Measurements from ENCODE around the gene MAPK8IP2.
"Not testable (repeated sequence)": the region's sequence is repeated elsewhere in the genome, so short reads cannot be mapped to it uniquely, and the experiment has no call there.

MAPK8IP2 gene

DNA sequence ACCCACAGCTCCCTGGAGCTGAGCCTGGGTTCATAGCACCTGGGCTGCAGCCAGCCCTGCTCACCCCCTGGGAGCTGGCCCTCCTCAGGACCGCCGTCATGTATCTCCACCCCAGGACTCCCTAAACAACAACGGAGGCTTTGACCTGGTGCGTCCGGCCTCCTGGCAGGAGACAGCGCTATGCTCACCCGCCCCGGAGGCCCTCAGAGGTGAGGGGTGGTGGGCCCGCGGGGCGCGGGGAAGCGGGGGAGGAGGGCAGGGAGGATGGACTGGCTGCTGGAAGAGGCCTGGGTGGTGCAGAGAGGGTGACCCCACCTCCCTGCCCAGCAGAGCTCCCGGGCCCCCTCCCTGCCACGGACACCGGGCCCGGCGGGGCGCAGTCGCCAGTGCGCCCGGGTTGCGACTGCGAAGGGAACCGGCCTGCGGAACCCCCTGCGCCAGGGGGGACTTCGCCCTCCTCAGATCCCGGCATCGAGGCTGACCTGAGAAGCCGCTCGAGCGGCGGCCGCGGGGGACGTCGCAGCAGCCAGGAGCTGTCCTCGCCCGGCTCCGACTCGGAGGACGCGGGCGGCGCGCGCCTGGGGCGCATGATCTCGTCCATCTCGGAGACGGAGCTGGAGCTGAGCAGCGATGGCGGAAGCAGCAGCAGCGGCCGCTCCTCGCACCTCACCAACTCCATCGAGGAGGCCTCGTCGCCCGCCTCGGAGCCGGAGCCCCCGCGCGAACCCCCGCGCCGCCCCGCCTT is 3.1 kb downstream of the MAPK8IP2 start:
- H3K36me3 ChIP-seq (ENCODE audit: insufficient read depth, low read length): no peaks in the 10 kb centered on the region
- no peaks in the 10 kb centered on the region for H3K9me3 ChIP-seq (replicated peaks; ENCODE audit: low read length)
- no peaks in the 10 kb centered on the region for H3K4me1 ChIP-seq (ENCODE audit: control insufficient read depth, insufficient read depth, low read length)
- H3K27me3 ChIP-seq (ENCODE audit: control insufficient read depth, insufficient read depth, low read length): peaks cover 62% of the 10 kb centered on the region
- no peak overlapping the region for H3K4me2 ChIP-seq (ENCODE audit: low read length)
- no peak overlapping the region for H3K4me3 ChIP-seq (ENCODE audit: low read length)
- H3K9ac ChIP-seq (ENCODE audit: low read depth, low read length): no peak overlapping the region

GRCh38 chr22:50604256-50605001 is 3.8 kb downstream of the MAPK8IP2 start:
- Histone ChIP-seq H3K4me2 (ENCODE audit: low read length) (no peak overlapping the region), H3K4me1 (ENCODE audit: control insufficient read depth, insufficient read depth, low read length) (no peaks in the 10 kb centered on the region), H3K4me3 (ENCODE audit: low read length) (no peak overlapping the region), H3K9ac (ENCODE audit: low read depth, low read length) (no peak overlapping the region), H3K27me3 (ENCODE audit: control insufficient read depth, insufficient read depth, low read length) (peaks cover 69% of the 10 kb centered on the region), H3K9me3 (replicated peaks; ENCODE audit: low read length) (no peaks in the 10 kb centered on the region), H3K36me3 (ENCODE audit: insufficient read depth, low read length) (no peaks in the 10 kb centered on the region)

DNA sequence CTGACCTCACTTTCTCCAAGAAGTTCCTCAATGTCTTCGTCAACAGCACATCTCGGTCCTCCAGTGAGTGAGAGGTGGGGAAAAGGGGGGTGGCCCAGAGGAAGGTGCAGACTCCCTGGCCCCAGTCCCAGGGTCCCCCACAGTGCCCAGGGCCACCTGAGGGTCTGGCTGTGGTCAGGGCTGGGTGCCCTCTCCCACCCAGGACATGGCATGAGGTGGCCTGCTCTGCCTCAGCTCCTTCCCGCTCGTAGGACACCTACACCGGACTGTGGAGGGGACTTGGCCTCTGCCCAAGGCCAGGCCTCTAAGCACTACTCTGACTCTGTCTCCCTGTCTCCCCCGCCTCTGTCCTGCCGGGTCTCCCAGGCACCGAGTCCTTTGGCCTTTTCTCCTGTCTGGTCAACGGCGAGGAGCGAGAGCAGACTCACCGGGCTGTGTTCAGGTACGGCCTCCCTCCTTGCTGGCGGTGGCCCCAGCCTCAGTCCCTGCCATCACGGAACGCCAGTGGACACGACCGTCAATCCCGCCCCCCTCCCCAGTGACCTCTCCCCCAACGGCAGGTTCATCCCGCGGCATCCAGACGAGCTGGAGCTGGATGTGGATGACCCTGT is 4.5 kb downstream of the MAPK8IP2 start:
- Histone ChIP-seq H3K9me3 (replicated peaks; ENCODE audit: low read length) (no peaks in the 10 kb centered on the region), H3K36me3 (ENCODE audit: insufficient read depth, low read length) (no peaks in the 10 kb centered on the region), H3K4me2 (ENCODE audit: low read length) (no peak overlapping the region), H3K4me1 (ENCODE audit: control insufficient read depth, insufficient read depth, low read length) (no peaks in the 10 kb centered on the region), H3K4me3 (ENCODE audit: low read length) (no peak overlapping the region), H3K27me3 (ENCODE audit: control insufficient read depth, insufficient read depth, low read length) (peaks cover 72% of the 10 kb centered on the region), H3K9ac (ENCODE audit: low read depth, low read length) (no peak overlapping the region)

DNA sequence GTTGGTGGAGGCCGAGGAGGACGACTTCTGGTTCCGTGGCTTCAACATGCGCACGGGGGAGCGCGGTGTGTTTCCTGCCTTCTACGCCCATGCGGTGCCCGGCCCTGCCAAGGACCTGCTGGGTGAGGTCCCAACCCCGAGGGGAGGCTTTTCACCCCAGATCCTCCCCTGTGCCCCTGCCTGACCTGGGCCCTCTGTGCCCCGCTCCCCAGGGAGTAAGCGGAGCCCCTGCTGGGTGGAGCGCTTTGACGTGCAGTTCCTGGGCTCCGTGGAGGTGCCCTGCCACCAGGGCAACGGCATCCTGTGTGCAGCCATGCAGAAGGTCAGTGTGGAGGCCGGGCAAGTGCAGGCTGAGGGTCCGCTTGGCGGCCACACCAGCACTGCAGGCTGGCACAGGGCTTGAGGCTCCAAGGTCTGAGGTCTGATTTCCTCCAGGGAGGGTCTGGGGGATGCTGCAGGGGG is 5.1 kb downstream of the MAPK8IP2 start:
- Histone ChIP-seq H3K27me3 (ENCODE audit: control insufficient read depth, insufficient read depth, low read length) (peaks cover 78% of the 10 kb centered on the region), H3K36me3 (ENCODE audit: insufficient read depth, low read length) (no peaks in the 10 kb centered on the region)

DNA sequence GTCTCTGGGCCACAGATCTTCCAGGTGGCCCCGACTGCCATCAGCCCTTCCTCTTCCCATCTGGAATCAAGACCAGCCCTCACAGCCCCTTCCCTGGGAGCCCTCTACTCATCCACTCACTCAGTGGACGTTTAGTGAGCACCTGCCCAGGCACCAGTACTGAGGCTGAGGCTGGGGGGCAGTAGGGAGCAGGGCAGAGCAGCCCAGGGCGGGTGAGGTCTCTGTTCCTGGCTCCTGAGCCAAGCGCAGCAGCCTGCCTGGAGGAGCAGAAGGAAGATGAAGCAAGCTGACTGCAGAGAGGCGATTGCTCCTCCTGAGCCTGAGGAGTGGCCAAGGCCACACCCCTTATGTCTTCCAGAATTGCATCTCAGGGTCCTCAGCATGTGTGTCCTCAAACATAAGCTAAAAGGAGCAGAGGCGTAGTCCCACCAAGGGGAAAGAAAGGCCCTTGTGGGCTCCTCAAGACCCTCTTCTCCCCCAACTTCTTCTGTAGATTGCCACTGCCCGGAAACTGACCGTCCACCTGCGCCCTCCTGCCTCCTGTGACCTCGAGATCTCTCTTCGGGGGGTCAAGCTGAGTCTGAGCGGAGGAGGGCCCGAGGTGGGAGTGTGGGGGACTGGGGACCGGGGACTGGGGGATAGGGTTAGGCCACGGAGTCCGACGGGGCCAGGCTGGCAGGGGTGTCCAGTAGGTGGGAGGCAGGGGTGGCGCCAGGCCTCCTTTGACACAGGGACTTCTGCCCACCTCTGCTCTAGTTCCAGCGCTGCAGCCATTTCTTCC is 5.8 kb downstream of the MAPK8IP2 start:
- Histone ChIP-seq H3K9ac (ENCODE audit: low read depth, low read length) (no peak overlapping the region), H3K4me1 (ENCODE audit: control insufficient read depth, insufficient read depth, low read length) (no peaks in the 10 kb centered on the region), H3K27me3 (ENCODE audit: control insufficient read depth, insufficient read depth, low read length) (peaks cover 77% of the 10 kb centered on the region), H3K9me3 (replicated peaks; ENCODE audit: low read length) (no peaks in the 10 kb centered on the region), H3K4me2 (ENCODE audit: low read length) (no peak overlapping the region), H3K4me3 (ENCODE audit: low read length) (no peak overlapping the region), H3K36me3 (ENCODE audit: insufficient read depth, low read length) (no peaks in the 10 kb centered on the region)

More for the DNA sequence above, 5.1 kb downstream of the MAPK8IP2 start:
- no peaks in the 10 kb centered on the region for H3K9me3 ChIP-seq (replicated peaks; ENCODE audit: low read length)
- no peak overlapping the region for H3K4me3 ChIP-seq (ENCODE audit: low read length)
- H3K4me1 ChIP-seq (ENCODE audit: control insufficient read depth, insufficient read depth, low read length): no peaks in the 10 kb centered on the region
- no peak overlapping the region for H3K4me2 ChIP-seq (ENCODE audit: low read length)
- H3K9ac ChIP-seq (ENCODE audit: low read depth, low read length): no peak overlapping the region

GRCh38 chr22:50606946-50607658 is 6.5 kb downstream of the MAPK8IP2 start:
- Histone ChIP-seq H3K9me3 (replicated peaks; ENCODE audit: low read length) (no peaks in the 10 kb centered on the region), H3K4me3 (ENCODE audit: low read length) (no peak overlapping the region), H3K36me3 (ENCODE audit: insufficient read depth, low read length) (no peaks in the 10 kb centered on the region), H3K4me2 (ENCODE audit: low read length) (no peak overlapping the region), H3K27me3 (ENCODE audit: control insufficient read depth, insufficient read depth, low read length) (peaks cover 71% of the 10 kb centered on the region), H3K4me1 (ENCODE audit: control insufficient read depth, insufficient read depth, low read length) (no peaks in the 10 kb centered on the region), H3K9ac (ENCODE audit: low read depth, low read length) (no peak overlapping the region)

- no peak overlapping the region for H3K4me3 ChIP-seq (ENCODE audit: low read length)
- no peaks in the 10 kb centered on the region for H3K4me1 ChIP-seq (ENCODE audit: control insufficient read depth, insufficient read depth, low read length)
- no peaks in the 10 kb centered on the region for H3K36me3 ChIP-seq (ENCODE audit: insufficient read depth, low read length)
- no peak overlapping the region for H3K4me2 ChIP-seq (ENCODE audit: low read length)
- H3K9me3 ChIP-seq (replicated peaks; ENCODE audit: low read length): no peaks in the 10 kb centered on the region
- H3K27me3 ChIP-seq (ENCODE audit: control insufficient read depth, insufficient read depth, low read length): peaks cover 69% of the 10 kb centered on the region
- H3K9ac ChIP-seq (ENCODE audit: low read depth, low read length): no peak overlapping the region
These were observed 7.0 kb downstream of the MAPK8IP2 start for GRCh38 chr22:50607659-50608020.

GRCh38 chr22:50608058-50608840 is 7.7 kb downstream of the MAPK8IP2 start:
- not testable (repeated sequence) for H3K4me1 ChIP-seq (ENCODE audit: control insufficient read depth, insufficient read depth, low read length); H3K4me2 ChIP-seq (ENCODE audit: low read length); H3K9me3 ChIP-seq (replicated peaks; ENCODE audit: low read length); H3K36me3 ChIP-seq (ENCODE audit: insufficient read depth, low read length); H3K9ac ChIP-seq (ENCODE audit: low read depth, low read length); H3K4me3 ChIP-seq (ENCODE audit: low read length)
- peaks cover 68% of the 10 kb centered on the region for H3K27me3 ChIP-seq (ENCODE audit: control insufficient read depth, insufficient read depth, low read length)

GRCh38 chr22:50608996-50609395 is 8.4 kb downstream of the MAPK8IP2 start:
- Histone ChIP-seq H3K4me1 (ENCODE audit: control insufficient read depth, insufficient read depth, low read length) (no peaks in the 10 kb centered on the region), H3K4me3 (ENCODE audit: low read length) (no peak overlapping the region), H3K27me3 (ENCODE audit: control insufficient read depth, insufficient read depth, low read length) (peaks cover 67% of the 10 kb centered on the region), H3K4me2 (ENCODE audit: low read length) (no peak overlapping the region), H3K9ac (ENCODE audit: low read depth, low read length) (no peak overlapping the region), H3K9me3 (replicated peaks; ENCODE audit: low read length) (no peaks in the 10 kb centered on the region), H3K36me3 (ENCODE audit: insufficient read depth, low read length) (no peaks in the 10 kb centered on the region)

GRCh38 chr22:50609599-50609998 is 9.0 kb downstream of the MAPK8IP2 start:
- Histone ChIP-seq H3K27me3 (ENCODE audit: control insufficient read depth, insufficient read depth, low read length) (peaks cover 66% of the 10 kb centered on the region), H3K9me3 (replicated peaks; ENCODE audit: low read length) (no peaks in the 10 kb centered on the region), H3K9ac (ENCODE audit: low read depth, low read length) (no peak overlapping the region), H3K36me3 (ENCODE audit: insufficient read depth, low read length) (no peaks in the 10 kb centered on the region), H3K4me3 (ENCODE audit: low read length) (no peak overlapping the region), H3K4me2 (ENCODE audit: low read length) (no peak overlapping the region), H3K4me1 (ENCODE audit: control insufficient read depth, insufficient read depth, low read length) (no peaks in the 10 kb centered on the region)
